Neutrophil (primary cell): ENCODE measurements around the gene JARID2.

ENCODE experiments used
- H3K27ac ChIP-seq: fragments of 200-600 bp; sonication (generic); 2 replicates; pipeline ENCODE4 v1.5.1; 2016; ENCODE audit warnings: mild to moderate bottlenecking, moderate library complexity
- H3K27me3 ChIP-seq: fragments of 200-600 bp; sonication (generic); 2 replicates; pipeline ENCODE4 v1.6.0; 2016; ENCODE audit warnings: mild to moderate bottlenecking
- H3K36me3 ChIP-seq: fragments of 200-600 bp; sonication (generic); 2 replicates; pipeline ENCODE4 v1.5.1; 2017
- H3K4me1 ChIP-seq, 2 experiments: fragments of 200-600 bp in 1 of 2; sonication (generic) in 1 of 2; 1 replicate in 1 of 2; 2 replicates in 1 of 2; pipeline versions ENCODE4 v1.5.1 to v1.6.1; 2013 to 2016; ENCODE audit warnings: low read depth in 1 of 2, low read length in 1 of 2, mild to moderate bottlenecking in 1 of 2, moderate library complexity in 1 of 2; ENCODE audit not compliant: control insufficient read depth in 1 of 2, insufficient read depth in 1 of 2
- H3K4me3 ChIP-seq, 2 experiments: fragments of 200-600 bp in 1 of 2; sonication (generic) in 1 of 2; 1 replicate in 1 of 2; 2 replicates in 1 of 2; pipeline ENCODE4 v1.5.1; 2013 to 2016; ENCODE audit warnings: low read depth in 1 of 2, low read length in 1 of 2, mild to moderate bottlenecking in 1 of 2, moderate library complexity in 1 of 2
- H3K9me3 ChIP-seq: fragments of 200-600 bp; sonication (generic); 2 replicates; pipeline ENCODE4 v1.5.1; 2016
- CTCF ChIP-seq: fragments of 200-600 bp; sonication (generic); IDR thresholded peaks from 2 replicates; pipeline ENCODE4 v1.5.1; 2016; ENCODE audit warnings: antibody characterized with exemption

The JARID2 gene

DNA sequence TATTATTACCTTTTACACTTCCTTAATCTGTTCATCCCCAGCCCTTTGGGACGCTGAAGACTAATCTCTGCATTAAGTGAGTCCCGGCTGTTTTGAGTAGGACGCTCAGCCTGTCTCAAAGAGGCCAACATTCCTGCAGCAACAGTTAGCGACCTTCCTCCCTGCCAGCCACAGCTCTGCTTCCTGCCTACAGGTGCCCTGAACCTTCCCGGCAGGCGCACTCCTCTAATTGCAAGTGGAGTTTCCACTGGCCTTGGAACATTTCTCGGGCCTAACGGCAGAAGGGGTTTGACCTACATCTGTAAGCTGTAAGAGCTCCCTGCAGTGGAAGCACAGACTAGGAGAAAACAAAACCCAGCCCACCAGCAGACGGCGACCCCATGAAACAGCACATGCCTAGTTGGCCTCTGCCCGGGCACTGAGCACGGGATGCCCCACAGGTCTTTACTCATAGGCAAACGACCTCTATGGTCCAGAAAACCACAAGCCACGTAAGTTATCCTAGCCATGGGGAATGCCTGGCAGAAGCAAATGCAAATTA, 279.1 kb downstream of the JARID2 start:
- no peak for TF ChIP-seq CTCF

DNA sequence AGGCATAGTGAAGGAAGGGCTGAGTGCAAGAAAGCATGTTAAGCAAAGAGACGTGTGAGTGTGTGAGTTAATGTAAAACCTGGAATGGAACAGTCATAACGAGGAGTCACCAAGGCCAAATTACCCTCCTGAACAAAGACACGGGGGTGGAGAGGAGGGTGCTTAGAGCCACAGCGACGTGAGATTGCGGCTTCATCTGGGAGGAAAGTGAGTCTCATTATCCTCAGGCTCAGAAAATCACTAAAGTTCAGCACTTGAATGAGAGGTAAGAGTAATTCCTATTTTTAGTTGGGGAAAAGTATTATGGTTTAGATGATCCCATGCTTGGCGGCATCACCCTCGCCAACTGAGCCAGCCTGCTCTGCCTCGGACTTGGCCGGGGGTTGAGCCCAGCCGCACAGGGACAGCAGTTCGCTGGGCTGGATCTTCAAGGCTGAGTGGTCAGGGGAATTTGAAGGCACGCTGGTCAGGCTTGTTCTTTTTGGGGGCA, 280.4 kb downstream of the JARID2 start:
- Histone ChIP-seq H3K27me3 (no peaks in the 10 kb centered on the region), H3K27ac (no peak overlapping the region), H3K36me3 (peaks cover 57% of the 10 kb centered on the region), H3K4me1 (peaks cover 7 to 18% of the 10 kb centered on the region in 2 experiments), H3K9me3 (no peaks in the 10 kb centered on the region), H3K4me3 (no peak overlapping the region)
- no peak for TF ChIP-seq CTCF

More for the DNA sequence above, 279.1 kb downstream of the JARID2 start:
- Histone ChIP-seq H3K4me1 (peaks cover 7 to 20% of the 10 kb centered on the region in 2 experiments), H3K4me3 (no peak overlapping the region), H3K27me3 (no peaks in the 10 kb centered on the region), H3K36me3 (peaks cover 62% of the 10 kb centered on the region), H3K9me3 (no peaks in the 10 kb centered on the region), H3K27ac (no peak overlapping the region)

- no peak overlapping the region for H3K4me3 ChIP-seq
- H3K27me3 ChIP-seq: no peaks in the 10 kb centered on the region
- no peak for TF ChIP-seq CTCF
- H3K4me1 ChIP-seq: peaks cover 0 to under 1% of the 10 kb centered on the region in 2 experiments
- H3K9me3 ChIP-seq: no peaks in the 10 kb centered on the region
- no peak overlapping the region for H3K27ac ChIP-seq
- peaks cover 47% of the 10 kb centered on the region for H3K36me3 ChIP-seq
These were observed 282.2 kb downstream of the JARID2 start for GRCh38 chr6:15527838-15528617.

DNA sequence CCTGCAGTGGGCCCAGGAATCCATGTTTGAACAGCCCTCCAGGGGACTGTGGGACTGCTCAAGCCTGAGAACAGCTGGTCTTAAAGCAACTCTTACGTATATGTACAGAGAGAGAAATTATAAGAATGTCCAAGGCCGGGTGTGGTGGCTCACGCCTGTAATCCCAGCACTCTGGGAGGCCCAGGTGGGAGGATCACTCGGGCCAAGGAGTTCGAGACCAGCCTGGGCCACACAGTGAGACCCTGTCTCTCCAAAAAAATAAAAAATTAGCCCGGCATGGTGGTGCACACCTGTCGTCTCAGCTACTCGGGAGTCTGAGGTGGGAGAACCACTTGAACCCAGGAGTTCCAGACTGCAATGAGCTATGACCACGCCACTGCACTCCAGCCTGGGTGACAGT, 283.0 kb downstream of the JARID2 start:
- Histone ChIP-seq H3K4me1 (no peaks in the 10 kb centered on the region), H3K27me3 (no peaks in the 10 kb centered on the region), H3K27ac (no peak overlapping the region), H3K36me3 (peaks cover 44% of the 10 kb centered on the region), H3K9me3 (no peaks in the 10 kb centered on the region), H3K4me3 (no peak overlapping the region)
- TF ChIP-seq CTCF: no peak

- Histone ChIP-seq H3K9me3 (no peaks in the 10 kb centered on the region), H3K4me1 (peaks cover 8 to 10% of the 10 kb centered on the region in 2 experiments), H3K27me3 (no peaks in the 10 kb centered on the region), H3K36me3 (peaks cover 36% of the 10 kb centered on the region), H3K27ac (no peak overlapping the region), H3K4me3 (no peak overlapping the region)
- TF ChIP-seq CTCF: no peak
These were observed 284.5 kb downstream of the JARID2 start for GRCh38 chr6:15530411-15530810.
